UCSD-AML1 (cell line): ENCODE measurements around the gene SMPD3.

Experiments used
- DNase-seq: peaks from one replicate; lab custom pipeline; 2025; ENCODE audit not compliant: unreplicated experiment; lab: John Stamatoyannopoulos, UW

Gene SMPD3

DNA sequence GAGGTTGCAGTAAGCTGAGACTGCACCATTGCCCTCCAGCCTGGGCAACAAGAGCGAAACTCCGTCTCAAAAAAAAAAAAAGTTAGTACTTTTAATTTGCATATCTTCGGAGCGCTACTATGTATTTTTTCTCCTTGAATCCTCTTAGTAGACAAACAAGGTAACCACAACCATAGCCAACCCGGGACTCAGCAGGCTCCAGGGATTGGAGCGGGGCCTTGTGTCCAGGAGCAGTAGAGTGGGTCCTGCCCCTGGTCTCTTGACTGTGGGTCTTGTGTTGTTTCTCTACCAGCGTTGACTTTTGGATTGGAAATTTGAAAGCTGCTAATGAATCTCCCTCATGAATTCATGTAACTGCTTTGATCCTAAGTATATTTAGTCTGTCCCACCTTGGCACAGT lies 105.2 kb downstream of the SMPD3 start:
- DNase-seq, result no peak

GRCh38 chr16:68342620-68343019 lies 105.7 kb downstream of the SMPD3 start:
- no peak for DNase-seq

GRCh38 chr16:68339214-68339613 lies 109.1 kb downstream of the SMPD3 start:
- DNase-seq, result no peak

DNA sequence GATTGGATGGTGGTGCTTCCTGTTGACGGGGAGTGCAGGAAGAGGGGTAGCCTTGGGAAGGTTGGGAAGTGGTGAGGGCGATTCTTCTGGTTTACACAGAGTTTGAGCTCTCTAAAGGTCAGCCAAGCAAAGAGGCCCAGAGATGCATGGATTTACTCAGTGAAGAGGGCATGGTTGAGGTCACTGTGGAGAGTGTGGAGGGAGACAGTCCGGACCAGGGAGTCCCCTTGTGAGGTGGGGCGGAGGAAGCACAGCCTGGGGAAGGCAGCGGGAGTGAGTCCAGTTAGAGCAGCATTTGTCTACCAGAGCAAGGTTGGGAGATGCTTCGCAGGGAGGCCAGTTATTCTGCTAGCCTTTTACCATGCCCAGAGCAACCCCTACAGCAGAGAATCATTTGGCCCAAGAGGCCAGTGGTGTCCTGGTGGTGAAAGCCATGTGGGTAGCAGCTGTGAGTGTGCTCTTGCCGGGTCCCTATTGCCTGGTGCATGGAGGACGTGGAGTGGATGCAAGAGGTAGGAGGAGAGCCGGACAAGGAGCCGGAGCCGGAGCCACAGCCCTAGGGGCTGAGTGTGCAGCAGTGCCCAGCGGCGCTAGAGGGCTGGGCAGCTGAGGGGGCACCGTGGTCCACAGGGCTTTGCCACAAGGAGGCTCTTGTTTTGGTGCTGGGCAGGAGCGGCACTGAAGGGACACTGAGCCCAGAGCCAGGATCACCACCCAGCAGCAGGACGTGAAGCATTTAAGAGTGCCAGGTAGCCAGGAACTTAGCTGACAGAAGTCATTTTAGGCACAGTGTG lies 109.8 kb downstream of the SMPD3 start:
- DNase-seq, result no peak

GRCh38 chr16:68335175-68335574 lies 113.1 kb downstream of the SMPD3 start:
- DNase-seq, result no peak

GRCh38 chr16:68332411-68333121 lies 115.7 kb downstream of the SMPD3 start:
- DNase-seq, result peak; percentile 62

- no peak for DNase-seq
Measured at GRCh38 chr16:68331879-68332410, 116.4 kb downstream of the SMPD3 start.

DNA sequence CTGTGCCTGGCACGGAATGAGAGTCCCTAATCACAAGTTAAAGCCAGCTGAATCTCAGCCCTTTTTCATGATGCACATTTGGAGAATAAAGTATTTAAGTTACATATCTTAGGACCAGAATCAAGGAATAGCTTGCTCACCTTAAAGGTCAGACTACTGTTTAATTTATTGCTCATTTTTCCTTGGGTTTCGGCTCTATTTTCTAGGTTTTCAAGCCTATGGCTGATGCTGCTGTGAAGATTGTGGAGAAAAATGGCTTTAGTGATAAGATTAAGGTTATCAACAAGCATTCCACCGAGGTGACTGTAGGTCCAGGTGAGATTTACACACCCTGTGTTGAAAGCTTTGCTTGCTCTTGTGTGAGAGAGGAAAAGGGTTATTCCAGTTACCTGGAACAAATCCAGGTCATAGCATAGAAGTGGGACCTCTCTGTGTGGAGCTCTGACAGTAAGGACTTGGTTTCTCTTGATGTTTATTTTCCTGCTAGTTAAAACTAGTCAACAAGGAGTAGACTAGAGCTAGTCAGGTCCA lies 119.4 kb downstream of the SMPD3 start:
- DNase-seq, result no peak

DNA sequence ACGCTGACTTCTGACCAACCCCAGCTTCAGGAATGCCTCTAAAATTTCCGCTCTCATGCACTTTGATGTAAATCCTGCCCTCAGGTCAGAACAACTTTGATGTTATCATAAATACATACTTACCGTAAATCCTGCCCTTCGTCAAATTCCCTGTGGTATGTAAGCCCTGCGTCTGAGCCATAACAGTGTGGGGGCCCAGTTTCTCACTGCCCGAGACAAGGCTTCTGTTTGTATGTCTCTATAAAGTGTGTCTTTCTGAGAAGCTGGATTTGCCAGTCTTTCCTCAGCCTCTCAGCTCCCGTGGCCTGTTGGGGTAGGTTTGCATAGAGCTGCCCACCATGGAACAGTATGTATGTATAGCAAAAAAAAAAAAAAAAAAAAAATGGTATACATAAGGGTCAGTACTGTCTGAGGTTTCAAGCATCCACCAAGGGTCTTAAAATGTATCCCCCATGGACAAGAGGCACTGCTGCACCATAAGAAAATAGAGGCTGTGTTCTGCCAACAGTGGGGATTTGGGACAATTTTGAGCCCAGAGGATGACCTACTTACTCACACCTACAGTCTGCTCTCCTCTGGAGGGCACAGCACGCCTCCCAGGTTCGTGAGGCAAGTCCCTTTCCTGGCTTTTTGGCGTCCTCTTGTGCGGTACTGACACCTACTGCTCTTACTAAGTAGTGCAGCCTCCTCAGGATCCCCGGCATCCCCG lies 120.0 kb downstream of the SMPD3 start:
- DNase-seq, result peak; percentile 65

- no peak for DNase-seq
Measured at GRCh38 chr16:68324780-68325357, 123.4 kb downstream of the SMPD3 start.

- no peak for DNase-seq
Measured at GRCh38 chr16:68324336-68324735, 124.0 kb downstream of the SMPD3 start.

- no peak for DNase-seq
Measured at GRCh38 chr16:68319185-68319908, 129.0 kb downstream of the SMPD3 start.

DNA sequence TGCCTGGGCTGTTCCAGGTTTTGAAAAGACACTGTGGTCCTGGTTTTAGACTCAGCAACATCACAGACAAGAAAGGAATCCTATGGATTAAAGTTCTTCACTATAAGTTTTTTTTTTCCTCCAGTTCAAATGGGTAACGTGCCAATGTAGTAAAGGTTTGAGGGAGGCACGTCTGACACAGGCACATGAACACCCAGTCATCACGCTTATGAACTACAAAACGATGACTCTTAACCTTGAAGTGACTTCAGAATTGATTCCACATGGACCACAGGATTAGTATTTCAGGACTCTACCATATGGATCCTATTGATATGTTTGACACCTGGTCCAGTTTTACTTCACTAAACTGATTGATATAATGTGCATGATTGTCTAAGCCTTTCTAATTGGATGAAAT lies 135.2 kb downstream of the SMPD3 start:
- DNase-seq, result no peak

DNA sequence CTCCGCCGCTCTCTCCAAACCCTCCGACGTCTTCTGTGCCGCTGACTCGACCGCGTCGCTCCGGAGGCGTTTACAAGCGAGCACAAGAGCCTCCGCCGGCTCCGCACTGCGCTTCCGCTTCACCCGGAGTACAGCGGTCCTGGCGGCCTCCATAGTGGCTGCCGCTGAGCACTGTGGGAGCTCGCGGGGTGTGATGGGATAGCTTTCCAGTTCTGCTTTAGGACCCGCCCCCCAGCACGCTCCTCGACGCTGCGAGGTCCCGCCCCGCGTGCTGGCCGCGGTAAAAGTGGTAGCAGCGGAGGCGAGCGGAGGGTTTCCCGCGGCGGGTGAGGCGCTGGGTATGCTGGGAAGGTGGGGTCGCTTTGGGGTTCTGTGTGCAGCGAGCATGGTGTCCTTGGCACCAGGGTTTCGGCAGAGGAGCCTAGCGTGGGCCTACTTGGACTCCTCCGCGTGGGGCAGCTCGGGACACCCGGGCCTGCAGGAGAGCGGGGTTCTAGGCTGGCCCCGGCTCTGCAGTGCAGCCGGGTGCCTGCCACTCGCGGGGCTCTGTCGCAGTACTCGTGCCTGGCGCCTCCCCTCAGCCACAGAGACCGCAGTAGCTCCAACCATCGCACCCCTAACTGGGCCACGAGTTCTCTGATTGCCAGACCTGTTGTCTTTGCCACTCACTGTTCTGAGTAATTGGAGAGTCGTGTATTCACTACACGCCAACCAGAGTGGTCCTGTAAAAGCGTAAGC lies 137.4 kb downstream of the SMPD3 start, which contains the start of the genes PRMT7 and SLC7A6OS:
PRMT7 (plus strand) TSS at position 246 of the 738 bp plus-strand sequence. CDS start 4,961 bp downstream, outside the sequence.
SLC7A6OS (minus strand) TSS at position 173 of the 738 bp plus-strand sequence; CDS start at position 153, 20 bp downstream.
- peak; percentile 92 for DNase-seq

DNA sequence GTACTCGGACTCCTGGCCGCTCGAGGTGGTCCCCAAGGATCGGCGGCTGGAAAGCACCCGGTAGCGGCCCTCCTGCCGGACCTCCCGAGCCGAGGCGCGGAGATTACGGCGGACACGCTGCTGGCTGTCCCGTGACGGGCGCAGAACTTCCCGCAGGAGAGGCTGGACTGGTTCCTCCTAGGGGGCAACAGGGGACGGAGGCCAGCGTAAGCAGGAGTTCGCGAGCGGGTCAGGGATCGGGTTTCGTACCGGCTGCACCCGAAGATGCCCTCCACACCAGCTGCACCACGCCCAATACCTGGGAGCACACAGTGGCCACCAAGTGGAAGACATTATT lies 137.9 kb downstream of the SMPD3 start:
- no peak for DNase-seq

DNA sequence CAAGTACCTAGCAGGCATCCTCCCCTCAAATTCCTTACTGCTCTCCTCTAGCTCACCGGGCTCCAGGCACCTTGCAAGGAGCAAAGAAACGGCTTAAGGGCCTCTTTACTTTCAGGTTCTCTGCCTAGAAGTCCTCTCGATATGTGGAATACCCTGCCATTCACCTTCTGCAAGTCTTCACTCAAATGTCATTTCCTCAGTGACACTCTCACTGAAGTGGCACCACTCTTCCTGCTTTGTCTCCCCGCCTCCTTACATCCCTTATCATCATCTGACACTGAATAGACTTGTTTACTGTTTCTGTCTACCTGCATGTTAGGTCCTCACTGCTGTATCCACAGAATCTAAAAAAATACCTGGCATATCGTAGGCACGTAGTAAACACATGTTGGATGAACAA lies 138.5 kb downstream of the SMPD3 start:
- no peak for DNase-seq
